ENCODE data around the gene TMCC3. TPM values are rescaled to one million over a fixed set of nuclear protein-coding genes. Genes with fewer than 3 reads are reported as not detected.
A peak's percentile ranks its signal among the peaks of the same experiment; 100 is the strongest.

Gene TMCC3
- total and polyA plus RNA-seq, 3 experiments from 2014 or later: 0.18 to 0.41 (median 0.18) TPM

- H3K9me3 Mint-ChIP-seq: no peaks in the 10 kb centered on the region
- no peaks in the 10 kb centered on the region for H3K36me3 Mint-ChIP-seq
- H3K4me1 Mint-ChIP-seq: peaks cover 27 to 42% (median 38%) of the 10 kb centered on the region in 3 donors
- H3K27ac Mint-ChIP-seq: peak overlapping the region in 4 of 8 donors; percentile 54 to 93 (median 71)
- ChIA-PET POLR2A (interaction anchor here (0.6 kb wide), 1 partner anchor 39 kb away, joined by 4 read pairs; no protein-coding TSS in a partner anchor), CTCF (interaction anchor here (1.5 kb wide), 1 partner anchor 34 kb away, joined by 3 read pairs; no protein-coding TSS in a partner anchor)
- H3K27me3 ChIP-seq (ENCODE audit: insufficient read depth, low read length, poor library complexity, severe bottlenecking): no peaks in the 10 kb centered on the region
- no peak for DNase-seq
- no peak overlapping the region for H3K4me3 ChIP-seq (ENCODE audit: low read length)
- no peaks in the 10 kb centered on the region for H3K9me3 ChIP-seq (ENCODE audit: low read length)
- no peaks in the 10 kb centered on the region for H3K36me3 ChIP-seq (ENCODE audit: insufficient read depth, low read length)
- peak overlapping the region in 1 of 7 donors; percentile 14 for H3K4me3 Mint-ChIP-seq
- H3K27ac ChIP-seq (ENCODE audit: low read depth, low read length): no peak overlapping the region
- H3K27me3 Mint-ChIP-seq: peaks cover 4 to 5% of the 10 kb centered on the region in 2 donors
- H3K4me1 ChIP-seq (ENCODE audit: insufficient read depth, low read length): peaks cover 26% of the 10 kb centered on the region
Measured at GRCh38 chr12:94678379-94678778, 28.0 kb upstream of the TMCC3 start.

- POLR2A ChIA-PET: interaction anchor here (0.6 to 1.5 kb wide), 2 partner anchors 29 to 40 kb away, joined by 3 to 4 read pairs; no protein-coding TSS in a partner anchor
- H3K27me3 ChIP-seq (ENCODE audit: insufficient read depth, low read length, poor library complexity, severe bottlenecking): no peaks in the 10 kb centered on the region
- CTCF ChIA-PET: interaction anchor here (1.3 to 1.5 kb wide), 2 partner anchors 27 to 34 kb away, joined by 3 read pairs; partner anchors contain the start of gene TMCC3
- H3K4me1 ChIP-seq (ENCODE audit: insufficient read depth, low read length): peaks cover 26% of the 10 kb centered on the region
- Mint-ChIP-seq H3K36me3 (no peaks in the 10 kb centered on the region), H3K4me3 (peak overlapping the region in 4 of 7 donors; percentile 16 to 47 (median 38)), H3K4me1 (peaks cover 25 to 38% (median 34%) of the 10 kb centered on the region in 3 donors), H3K27ac (peak overlapping the region; percentile 43 to 97 (median 75)), H3K9me3 (no peaks in the 10 kb centered on the region), H3K27me3 (peaks cover 4 to 5% of the 10 kb centered on the region in 2 donors)
- H3K9me3 ChIP-seq (ENCODE audit: low read length): no peaks in the 10 kb centered on the region
- no peak overlapping the region for H3K4me3 ChIP-seq (ENCODE audit: low read length)
- H3K27ac ChIP-seq (ENCODE audit: low read depth, low read length): no peak overlapping the region
- no peaks in the 10 kb centered on the region for H3K36me3 ChIP-seq (ENCODE audit: insufficient read depth, low read length)
- peak in 1 of 5 donors; percentile 4 for DNase-seq
Measured at GRCh38 chr12:94677778-94678177, 27.4 kb upstream of the TMCC3 start.

- Histone ChIP-seq H3K27me3 (ENCODE audit: insufficient read depth, low read length, poor library complexity, severe bottlenecking) (no peaks in the 10 kb centered on the region), H3K4me1 (ENCODE audit: insufficient read depth, low read length) (peaks cover 26% of the 10 kb centered on the region), H3K4me3 (ENCODE audit: low read length) (no peak overlapping the region), H3K27ac (ENCODE audit: low read depth, low read length) (no peak overlapping the region), H3K9me3 (ENCODE audit: low read length) (no peaks in the 10 kb centered on the region), H3K36me3 (ENCODE audit: insufficient read depth, low read length) (no peaks in the 10 kb centered on the region)
- no peak for DNase-seq
- peak overlapping the region in 2 of 7 donors; percentile 18 to 78 for H3K4me3 Mint-ChIP-seq
- CTCF ChIA-PET: interaction anchor here (0.6 to 1.3 kb wide), 2 partner anchors 27 to 531 kb away, joined by 3 read pairs; partner anchors contain the start of gene TMCC3
- POLR2A ChIA-PET: interaction anchor here (1.5 kb wide), 1 partner anchor 30 kb away, joined by 3 read pairs; no protein-coding TSS in a partner anchor
- H3K27me3 Mint-ChIP-seq: peaks cover 3 to 4% of the 10 kb centered on the region in 2 donors
- H3K36me3 Mint-ChIP-seq: no peaks in the 10 kb centered on the region
- peaks cover 25 to 42% (median 34%) of the 10 kb centered on the region in 3 donors for H3K4me1 Mint-ChIP-seq
- peak overlapping the region; percentile 65 to 98 (median 94) for H3K27ac Mint-ChIP-seq
- H3K9me3 Mint-ChIP-seq: no peaks in the 10 kb centered on the region
Measured at GRCh38 chr12:94676922-94677321, 26.6 kb upstream of the TMCC3 start.

GRCh38 chr12:94676031-94676641 lies 25.8 kb upstream of the TMCC3 start:
- CTCF ChIA-PET: interaction anchor here (0.6 kb wide), 1 partner anchor 531 kb away, joined by 3 read pairs; no protein-coding TSS in a partner anchor
- Histone ChIP-seq H3K36me3 (ENCODE audit: insufficient read depth, low read length) (no peaks in the 10 kb centered on the region), H3K9me3 (ENCODE audit: low read length) (no peaks in the 10 kb centered on the region), H3K27ac (ENCODE audit: low read depth, low read length) (peak overlapping the region; percentile 13), H3K27me3 (ENCODE audit: insufficient read depth, low read length, poor library complexity, severe bottlenecking) (no peaks in the 10 kb centered on the region), H3K4me3 (ENCODE audit: low read length) (no peak overlapping the region), H3K4me1 (ENCODE audit: insufficient read depth, low read length) (peaks cover 26% of the 10 kb centered on the region)
- Mint-ChIP-seq H3K36me3 (no peaks in the 10 kb centered on the region), H3K4me3 (peak overlapping the region; percentile 22 to 79 (median 71)), H3K27ac (peak overlapping the region; percentile 79 to 98 (median 94)), H3K9me3 (no peaks in the 10 kb centered on the region), H3K4me1 (peaks cover 25 to 45% (median 34%) of the 10 kb centered on the region in 3 donors), H3K27me3 (peaks cover 4% of the 10 kb centered on the region in 2 donors)
- POLR2A ChIA-PET: no interaction called here
- DNase-seq: peak; percentile 2 to 77 (median 56)

GRCh38 chr12:94674835-94675234 lies 24.5 kb upstream of the TMCC3 start:
- H3K27me3 Mint-ChIP-seq: peaks cover 4% of the 10 kb centered on the region in 2 donors
- no peaks in the 10 kb centered on the region for H3K36me3 Mint-ChIP-seq
- Histone ChIP-seq H3K27ac (ENCODE audit: low read depth, low read length) (no peak overlapping the region), H3K27me3 (ENCODE audit: insufficient read depth, low read length, poor library complexity, severe bottlenecking) (no peaks in the 10 kb centered on the region), H3K9me3 (ENCODE audit: low read length) (no peaks in the 10 kb centered on the region), H3K36me3 (ENCODE audit: insufficient read depth, low read length) (no peaks in the 10 kb centered on the region), H3K4me3 (ENCODE audit: low read length) (no peak overlapping the region), H3K4me1 (ENCODE audit: insufficient read depth, low read length) (peaks cover 26% of the 10 kb centered on the region)
- ChIA-PET CTCF (no interaction called here), POLR2A (no interaction called here)
- peak overlapping the region; percentile 9 to 92 (median 72) for H3K27ac Mint-ChIP-seq
- peak overlapping the region in 3 of 7 donors; percentile 1 to 66 (median 45) for H3K4me3 Mint-ChIP-seq
- DNase-seq: no peak
- peaks cover 25 to 45% (median 34%) of the 10 kb centered on the region in 3 donors for H3K4me1 Mint-ChIP-seq
- no peaks in the 10 kb centered on the region for H3K9me3 Mint-ChIP-seq

GRCh38 chr12:94674051-94674451 lies 23.7 kb upstream of the TMCC3 start:
- Mint-ChIP-seq H3K4me1 (peaks cover 25 to 44% (median 33%) of the 10 kb centered on the region in 3 donors), H3K4me3 (no peak overlapping the region), H3K27me3 (peaks cover 4 to 6% of the 10 kb centered on the region in 2 donors), H3K9me3 (no peaks in the 10 kb centered on the region), H3K36me3 (no peaks in the 10 kb centered on the region), H3K27ac (peak overlapping the region in 1 of 8 donors; percentile 4)
- Histone ChIP-seq H3K4me3 (ENCODE audit: low read length) (no peak overlapping the region), H3K36me3 (ENCODE audit: insufficient read depth, low read length) (no peaks in the 10 kb centered on the region), H3K9me3 (ENCODE audit: low read length) (no peaks in the 10 kb centered on the region), H3K27ac (ENCODE audit: low read depth, low read length) (no peak overlapping the region), H3K27me3 (ENCODE audit: insufficient read depth, low read length, poor library complexity, severe bottlenecking) (no peaks in the 10 kb centered on the region), H3K4me1 (ENCODE audit: insufficient read depth, low read length) (peaks cover 26% of the 10 kb centered on the region)
- CTCF ChIA-PET: no interaction called here
- POLR2A ChIA-PET: no interaction called here
- DNase-seq: no peak

GRCh38 chr12:94673496-94673895 lies 23.1 kb upstream of the TMCC3 start:
- peaks cover 22 to 41% (median 30%) of the 10 kb centered on the region in 3 donors for H3K4me1 Mint-ChIP-seq
- H3K4me3 Mint-ChIP-seq: no peak overlapping the region
- H3K4me3 ChIP-seq (ENCODE audit: low read length): no peak overlapping the region
- no peaks in the 10 kb centered on the region for H3K9me3 ChIP-seq (ENCODE audit: low read length)
- H3K27ac Mint-ChIP-seq: peak overlapping the region in 1 of 8 donors; percentile 30
- H3K27me3 ChIP-seq (ENCODE audit: insufficient read depth, low read length, poor library complexity, severe bottlenecking): no peaks in the 10 kb centered on the region
- no peak overlapping the region for H3K27ac ChIP-seq (ENCODE audit: low read depth, low read length)
- CTCF ChIA-PET: interaction anchor here (1.0 kb wide), 1 partner anchor 1686 kb away, joined by 3 read pairs; no protein-coding TSS in a partner anchor
- H3K36me3 Mint-ChIP-seq: no peaks in the 10 kb centered on the region
- POLR2A ChIA-PET: no interaction called here
- H3K36me3 ChIP-seq (ENCODE audit: insufficient read depth, low read length): no peaks in the 10 kb centered on the region
- H3K27me3 Mint-ChIP-seq: peaks cover 4 to 6% of the 10 kb centered on the region in 2 donors
- no peaks in the 10 kb centered on the region for H3K9me3 Mint-ChIP-seq
- peaks cover 26% of the 10 kb centered on the region for H3K4me1 ChIP-seq (ENCODE audit: insufficient read depth, low read length)
- DNase-seq: no peak

- DNase-seq: no peak
- H3K4me3 Mint-ChIP-seq: no peak overlapping the region
- peaks cover 4 to 6% of the 10 kb centered on the region in 2 donors for H3K27me3 Mint-ChIP-seq
- no peak overlapping the region for H3K27ac ChIP-seq (ENCODE audit: low read depth, low read length)
- POLR2A ChIA-PET: no interaction called here
- H3K27ac Mint-ChIP-seq: no peak overlapping the region
- H3K4me1 ChIP-seq (ENCODE audit: insufficient read depth, low read length): peaks cover 13% of the 10 kb centered on the region
- no peaks in the 10 kb centered on the region for H3K27me3 ChIP-seq (ENCODE audit: insufficient read depth, low read length, poor library complexity, severe bottlenecking)
- no peaks in the 10 kb centered on the region for H3K9me3 Mint-ChIP-seq
- H3K9me3 ChIP-seq (ENCODE audit: low read length): no peaks in the 10 kb centered on the region
- no peak overlapping the region for H3K4me3 ChIP-seq (ENCODE audit: low read length)
- CTCF ChIA-PET: no interaction called here
- peaks cover 17 to 27% (median 21%) of the 10 kb centered on the region in 3 donors for H3K4me1 Mint-ChIP-seq
- no peaks in the 10 kb centered on the region for H3K36me3 ChIP-seq (ENCODE audit: insufficient read depth, low read length)
- no peaks in the 10 kb centered on the region for H3K36me3 Mint-ChIP-seq
Measured at GRCh38 chr12:94671917-94672316, 21.6 kb upstream of the TMCC3 start.

All from CD8-positive, alpha-beta memory T cell (primary cell).